Naive thymus-derived CD4-positive, alpha-beta T cell (primary cell): ENCODE measurements around the gene ATP10A. TPM values are rescaled to one million over a fixed set of nuclear protein-coding genes. Genes with fewer than 3 reads are reported as not detected.

Experiments used
- ATAC-seq: fragments of 150-1000 bp; cut with Tn5 transposase; 2 replicates; pipeline ENCODE4 v1.10.0; 2021; ENCODE audit warnings: mild to moderate bottlenecking, moderate library complexity
- CTCF ChIA-PET: fragments of 350-600 bp; sonication (Branson Sonifier 250); formaldehyde crosslinking; loops from one replicate; lab custom pipeline; 2021; ENCODE audit warnings: antibody characterized with exemption; lab: Charles Lee
- POLR2A ChIA-PET: fragments of 350-600 bp; sonication (Branson Sonifier 250); formaldehyde crosslinking; loops from one replicate; lab custom pipeline; 2021; ENCODE audit warnings: antibody characterized with exemption, inconsistent platforms; lab: Charles Lee
- DNase-seq, 9 donors: peaks; one replicate each; pipeline versions ENCODE4 v3.0.0 to v3.0.0-alpha.2; 2020 to 2022; ENCODE audit warnings: mixed read lengths in 1 of 9
- H3K27ac ChIP-seq: one replicate; pipeline ENCODE4 v1.7.0; 2013; ENCODE audit warnings: mild to moderate bottlenecking, low read depth, low read length, moderate library complexity
- H3K27me3 ChIP-seq, 2 donors: one replicate each; pipeline ENCODE4 v1.7.0; 2013; ENCODE audit warnings: low read length in 2 of 2, mild to moderate bottlenecking in 2 of 2, moderate library complexity in 2 of 2; ENCODE audit not compliant: control insufficient read depth in 2 of 2, insufficient read depth in 2 of 2
- H3K36me3 ChIP-seq, 3 experiments: 1 replicate in 2 of 3; 2 replicates in 1 of 3; pipeline ENCODE4 v1.7.0; 2013; ENCODE audit warnings: low read length in 3 of 3, mild to moderate bottlenecking in 3 of 3, moderate library complexity in 1 of 3; ENCODE audit not compliant: insufficient read depth in 3 of 3, control insufficient read depth in 2 of 3
- H3K4me1 ChIP-seq, 2 donors: one replicate each; pipeline ENCODE4 v1.7.0; 2013; ENCODE audit warnings: low read length in 2 of 2, mild to moderate bottlenecking in 2 of 2, moderate library complexity in 1 of 2; ENCODE audit not compliant: control insufficient read depth in 2 of 2, insufficient read depth in 2 of 2
- H3K4me3 ChIP-seq: 2 replicates; pipeline ENCODE4 v1.7.0; 2013; ENCODE audit warnings: mild to moderate bottlenecking, low read length
- H3K9me3 ChIP-seq, 3 experiments: 1 replicate in 2 of 3; 2 replicates in 1 of 3; pipeline ENCODE4 v1.7.0; 2013; ENCODE audit warnings: low read length in 3 of 3; ENCODE audit not compliant: control insufficient read depth in 2 of 3
- H3K27ac Mint-ChIP-seq, 9 donors: one replicate each; pipeline ENCODE4 v1.8.0; 2020 to 2022; ENCODE audit warnings: mixed read lengths in 9 of 9, mild to moderate bottlenecking in 8 of 9, moderate library complexity in 5 of 9, inconsistent platforms in 2 of 9
- H3K27me3 Mint-ChIP-seq, 5 donors: one replicate each; pipeline ENCODE4 v1.8.0; 2021 to 2022; ENCODE audit warnings: mixed read lengths in 5 of 5, mild to moderate bottlenecking in 1 of 5
- H3K36me3 Mint-ChIP-seq, 5 donors: one replicate each; pipeline ENCODE4 v1.8.0; 2020 to 2022; ENCODE audit warnings: mixed read lengths in 5 of 5, mild to moderate bottlenecking in 3 of 5, inconsistent platforms in 1 of 5
- H3K4me1 Mint-ChIP-seq, 7 donors: one replicate each; pipeline ENCODE4 v1.8.0; 2020 to 2022; ENCODE audit warnings: mixed read lengths in 7 of 7, mild to moderate bottlenecking in 3 of 7, inconsistent platforms in 1 of 7
- H3K4me3 Mint-ChIP-seq, 10 donors: one replicate each; pipeline ENCODE4 v1.8.0; 2020 to 2022; ENCODE audit warnings: mild to moderate bottlenecking in 10 of 10, mixed read lengths in 10 of 10, moderate library complexity in 6 of 10, inconsistent platforms in 2 of 10
- H3K9me3 Mint-ChIP-seq, 11 donors: one replicate each; pipeline ENCODE4 v1.8.0; 2020 to 2022; ENCODE audit warnings: mixed read lengths in 11 of 11, mild to moderate bottlenecking in 4 of 11, inconsistent platforms in 1 of 11, moderate library complexity in 1 of 11
- intact Hi-C, 2 donors: fragments of 100-400 bp; cut with micrococcal nuclease; formaldehyde crosslinking; loops; one replicate each; pipeline ENCODE4 v1.15.1; 2023
- polyA plus RNA-seq, 2 donors: library from polyadenylated mRNA; unstranded; fragments of 300-500 nt; fragmentation: Illumina TruSeq; gene quantifications; one replicate each; pipeline ENCODE4 v1.2.3, GENCODE V29; 2021
- total RNA-seq, 6 experiments: library from RNA in 5 of 6; stranded (reverse) in 5 of 6; gene quantifications; 1 replicate in 5 of 6; 2 replicates in 1 of 6; pipeline ENCODE4 v1.2.3 and lab custom pipeline; 2021 to 2026

ATP10A gene
- total and polyA plus RNA-seq, 7 experiments from 2014 or later = 7.2 to 86.4 (median 57.6) TPM

GRCh38 chr15:25804451-25804850 lies 58.7 kb downstream of the ATP10A start:
- ATAC-seq = no peak
- no peaks in the 10 kb centered on the region for H3K9me3 Mint-ChIP-seq
- Histone ChIP-seq H3K4me1 (peaks cover 0 to 25% of the 10 kb centered on the region in 2 donors), H3K27me3 (no peaks in the 10 kb centered on the region), H3K36me3 (peaks cover 0 to 7% (median 0%) of the 10 kb centered on the region in 3 experiments), H3K4me3 (no peak overlapping the region), H3K27ac (no peak overlapping the region), H3K9me3 (no peaks in the 10 kb centered on the region)
- H3K4me1 Mint-ChIP-seq = peaks cover 33 to 82% (median 64%) of the 10 kb centered on the region in 7 donors
- intact Hi-C loops = no loop called here
- H3K4me3 Mint-ChIP-seq = no peak overlapping the region
- CTCF ChIA-PET = interaction anchor here (1.0 kb wide), 1 partner anchor 130 kb away, joined by 3 read pairs; no protein-coding TSS in a partner anchor
- H3K27ac Mint-ChIP-seq = no peak overlapping the region
- peaks cover 0 to 12% (median 4%) of the 10 kb centered on the region in 5 donors for H3K36me3 Mint-ChIP-seq
- no peaks in the 10 kb centered on the region for H3K27me3 Mint-ChIP-seq
- no peak for DNase-seq
- POLR2A ChIA-PET = no interaction called here

- Histone ChIP-seq H3K36me3 (peaks cover 0 to 7% (median 0%) of the 10 kb centered on the region in 3 experiments), H3K9me3 (no peaks in the 10 kb centered on the region), H3K27ac (no peak overlapping the region), H3K4me3 (no peak overlapping the region), H3K27me3 (no peaks in the 10 kb centered on the region), H3K4me1 (peaks cover 0 to 32% of the 10 kb centered on the region in 2 donors)
- H3K36me3 Mint-ChIP-seq = peaks cover 0 to 7% (median 4%) of the 10 kb centered on the region in 5 donors
- no peaks in the 10 kb centered on the region for H3K27me3 Mint-ChIP-seq
- peaks cover 32 to 82% (median 66%) of the 10 kb centered on the region in 7 donors for H3K4me1 Mint-ChIP-seq
- intact Hi-C loops = no loop called here
- DNase-seq (no peak), ATAC-seq (no peak)
- ChIA-PET CTCF (interaction anchor here (0.6 kb wide), 1 partner anchor 84 kb away, joined by 3 read pairs; no protein-coding TSS in a partner anchor), POLR2A (no interaction called here)
- no peak overlapping the region for H3K27ac Mint-ChIP-seq
- no peaks in the 10 kb centered on the region for H3K9me3 Mint-ChIP-seq
- H3K4me3 Mint-ChIP-seq = no peak overlapping the region
These were observed 59.6 kb downstream of the ATP10A start for GRCh38 chr15:25803541-25803940.

DNA sequence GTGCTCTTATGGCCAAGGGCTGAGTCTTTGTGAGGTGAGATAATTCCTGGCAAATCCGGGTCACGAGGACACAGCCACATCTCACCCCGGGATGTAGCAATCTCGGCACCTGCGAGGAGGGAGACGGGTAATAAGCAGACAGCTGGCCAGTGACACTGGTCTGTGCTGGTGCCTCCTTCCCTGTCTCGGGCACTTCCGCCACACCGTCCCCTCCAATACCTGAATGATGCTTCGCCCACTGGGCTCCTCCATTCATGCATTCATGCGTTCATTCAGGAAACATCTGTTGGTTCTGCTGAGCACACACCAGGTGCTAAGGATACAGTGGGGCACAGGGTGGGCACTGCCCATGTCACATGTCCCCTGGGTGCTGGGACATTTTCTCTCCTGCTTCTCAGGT lies 60.1 kb downstream of the ATP10A start:
- intact Hi-C loops = no loop called here
- ChIA-PET POLR2A (interaction anchor here (1.4 kb wide), 1 partner anchor 59 kb away, joined by 5 read pairs; no protein-coding TSS in a partner anchor), CTCF (no interaction called here)
- no peaks in the 10 kb centered on the region for H3K27me3 ChIP-seq
- H3K4me3 Mint-ChIP-seq = no peak overlapping the region
- no peaks in the 10 kb centered on the region for H3K9me3 Mint-ChIP-seq
- H3K36me3 Mint-ChIP-seq = peaks cover 0 to 6% (median 4%) of the 10 kb centered on the region in 5 donors
- ATAC-seq = no peak
- no peaks in the 10 kb centered on the region for H3K9me3 ChIP-seq
- DNase-seq = no peak
- H3K27me3 Mint-ChIP-seq = no peaks in the 10 kb centered on the region
- H3K36me3 ChIP-seq = peaks cover 0 to 7% (median 0%) of the 10 kb centered on the region in 3 experiments
- peaks cover 0 to 33% of the 10 kb centered on the region in 2 donors for H3K4me1 ChIP-seq
- H3K27ac ChIP-seq = no peak overlapping the region
- H3K27ac Mint-ChIP-seq = no peak overlapping the region
- H3K4me3 ChIP-seq = no peak overlapping the region
- H3K4me1 Mint-ChIP-seq = peaks cover 34 to 82% (median 66%) of the 10 kb centered on the region in 7 donors

DNA sequence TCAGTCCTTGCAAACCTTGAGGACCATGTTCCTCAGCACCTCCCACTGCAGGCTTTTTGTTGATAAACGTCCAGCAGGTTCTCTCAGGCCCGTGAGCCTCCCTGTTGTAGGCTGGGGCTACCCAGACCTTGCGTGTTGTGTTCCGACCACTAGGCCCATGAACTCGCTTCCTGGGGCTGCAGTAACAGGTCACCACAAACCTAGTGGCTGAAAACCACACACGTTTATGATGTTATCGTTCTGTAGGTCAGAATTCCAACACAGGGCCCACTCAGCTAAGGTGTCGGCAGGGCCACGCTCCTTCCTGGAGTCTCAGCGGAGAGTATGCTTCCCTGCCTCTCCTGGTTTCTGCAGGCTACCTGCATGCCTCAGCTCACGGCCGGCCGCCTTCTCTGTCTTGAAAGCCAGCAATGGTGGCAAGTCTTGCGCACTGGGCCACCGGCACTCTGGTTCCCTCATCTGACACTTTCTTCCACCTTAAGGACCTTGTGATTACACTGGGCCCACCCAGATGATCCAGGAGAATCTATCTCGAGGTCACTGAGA lies 60.8 kb downstream of the ATP10A start:
- ChIA-PET CTCF (no interaction called here), POLR2A (interaction anchor here (1.4 kb wide), 1 partner anchor 60 kb away, joined by 5 read pairs; no protein-coding TSS in a partner anchor)
- no peak for DNase-seq
- no peak for ATAC-seq
- no peak overlapping the region for H3K27ac Mint-ChIP-seq
- peaks cover 40 to 82% (median 68%) of the 10 kb centered on the region in 7 donors for H3K4me1 Mint-ChIP-seq
- no peaks in the 10 kb centered on the region for H3K27me3 ChIP-seq
- no peak overlapping the region for H3K4me3 Mint-ChIP-seq
- intact Hi-C loops = no loop called here
- no peak overlapping the region for H3K4me3 ChIP-seq
- H3K4me1 ChIP-seq = peaks cover 0 to 33% of the 10 kb centered on the region in 2 donors
- H3K9me3 ChIP-seq = no peaks in the 10 kb centered on the region
- H3K36me3 ChIP-seq = peaks cover 0 to 7% (median 0%) of the 10 kb centered on the region in 3 experiments
- H3K36me3 Mint-ChIP-seq = peaks cover 0 to 4% (median 2%) of the 10 kb centered on the region in 5 donors
- no peak overlapping the region for H3K27ac ChIP-seq
- no peaks in the 10 kb centered on the region for H3K27me3 Mint-ChIP-seq
- no peaks in the 10 kb centered on the region for H3K9me3 Mint-ChIP-seq

- peak overlapping the region in 5 of 10 donors; percentile 7 to 46 (median 13) for H3K4me3 Mint-ChIP-seq
- Histone ChIP-seq H3K36me3 (peaks cover 0 to 7% (median 0%) of the 10 kb centered on the region in 3 experiments), H3K9me3 (no peaks in the 10 kb centered on the region), H3K4me3 (no peak overlapping the region), H3K27me3 (no peaks in the 10 kb centered on the region), H3K4me1 (peaks cover 0 to 33% of the 10 kb centered on the region in 2 donors), H3K27ac (no peak overlapping the region)
- H3K27ac Mint-ChIP-seq = peak overlapping the region in 1 of 9 donors; percentile 80
- ATAC-seq = no peak
- H3K27me3 Mint-ChIP-seq = no peaks in the 10 kb centered on the region
- H3K4me1 Mint-ChIP-seq = peaks cover 42 to 82% (median 72%) of the 10 kb centered on the region in 7 donors
- POLR2A ChIA-PET = interaction anchor here (1.4 kb wide), 1 partner anchor 60 kb away, joined by 5 read pairs; no protein-coding TSS in a partner anchor
- H3K36me3 Mint-ChIP-seq = peaks cover 0 to 5% (median under 1%) of the 10 kb centered on the region in 5 donors
- no peak for DNase-seq
- H3K9me3 Mint-ChIP-seq = no peaks in the 10 kb centered on the region
- intact Hi-C loops = no loop called here
- CTCF ChIA-PET = no interaction called here
These were observed 61.4 kb downstream of the ATP10A start for GRCh38 chr15:25801586-25802284.

DNA sequence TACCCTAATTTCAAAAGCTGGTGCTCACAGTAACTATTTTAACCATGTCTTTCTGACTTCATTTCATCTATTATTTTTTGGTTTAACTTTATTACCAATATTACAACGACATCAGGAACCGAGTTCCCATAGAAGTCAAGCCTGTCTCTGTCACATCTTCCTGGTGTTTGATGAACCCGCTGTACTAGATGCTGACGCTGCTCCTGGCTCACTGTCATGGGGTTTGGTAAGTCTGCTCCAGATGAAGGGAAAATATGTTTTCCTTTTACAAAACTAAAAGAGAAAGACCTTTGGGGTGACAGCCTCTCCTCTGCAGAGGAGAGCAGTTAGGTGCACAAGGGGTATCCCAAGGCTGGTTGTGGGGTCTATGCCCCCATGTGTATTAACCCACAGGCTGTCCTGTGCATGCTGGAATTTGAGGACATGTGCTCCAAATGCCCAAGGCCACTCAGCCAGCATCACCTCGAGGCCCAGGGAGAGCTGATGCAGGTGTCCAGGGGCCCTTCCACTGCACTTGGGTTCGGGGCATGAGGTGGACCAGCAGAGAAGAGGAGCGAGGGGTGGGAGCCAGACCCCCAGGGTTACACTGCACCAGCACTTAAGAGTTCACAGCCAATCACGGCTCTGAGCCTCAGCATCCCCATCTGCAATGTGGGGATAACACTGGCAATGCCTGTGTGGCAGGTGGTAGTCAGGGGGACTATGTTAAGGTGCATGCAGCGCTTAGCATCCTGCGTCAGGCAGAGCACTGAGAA lies 62.2 kb downstream of the ATP10A start:
- no peaks in the 10 kb centered on the region for H3K9me3 ChIP-seq
- ChIA-PET POLR2A (interaction anchor here (1.2 kb wide), 1 partner anchor 32 kb away, joined by 3 read pairs; no protein-coding TSS in a partner anchor), CTCF (no interaction called here)
- H3K4me1 Mint-ChIP-seq = peaks cover 42 to 82% (median 69%) of the 10 kb centered on the region in 7 donors
- H3K36me3 Mint-ChIP-seq = peaks cover 0 to 4% (median 0%) of the 10 kb centered on the region in 5 donors
- ATAC-seq (no peak), DNase-seq (no peak)
- peak overlapping the region in 7 of 9 donors; percentile 10 to 93 (median 71) for H3K27ac Mint-ChIP-seq
- no peaks in the 10 kb centered on the region for H3K27me3 Mint-ChIP-seq
- no peaks in the 10 kb centered on the region for H3K9me3 Mint-ChIP-seq
- peaks cover 0 to 38% of the 10 kb centered on the region in 2 donors for H3K4me1 ChIP-seq
- intact Hi-C loops = no loop called here
- H3K36me3 ChIP-seq = peaks cover 0 to 7% (median 0%) of the 10 kb centered on the region in 3 experiments
- H3K4me3 ChIP-seq = no peak overlapping the region
- H3K4me3 Mint-ChIP-seq = peak overlapping the region in 8 of 10 donors; percentile 72 to 89 (median 82)
- H3K27me3 ChIP-seq = no peaks in the 10 kb centered on the region
- H3K27ac ChIP-seq = no peak overlapping the region
